Renal cortex interstitium (tissue), 11 donors: ENCODE data around the gene GPRIN1. TPM values are rescaled to one million over a fixed set of nuclear protein-coding genes. Genes with fewer than 3 reads are reported as not detected.
"Not testable (repeated sequence)": the region's sequence is repeated elsewhere in the genome, so short reads cannot be mapped to it uniquely, and the experiment has no call there.

Experiments used
- DNase-seq, 11 donors: peaks; one replicate each; pipeline ENCODE4 v3.0.0-alpha.2; 2013; ENCODE audit warnings: low read depth in 9 of 11, low spot score in 4 of 11; ENCODE audit errors: extremely low read depth in 1 of 11
- polyA plus RNA-seq, 3 donors: library from polyadenylated mRNA; unstranded; fragments of 120-200 nt; gene quantifications; one replicate each; pipeline ENCODE4 v1.2.1, GENCODE V29; 2013; ENCODE audit not compliant: insufficient read length in 3 of 3

The GPRIN1 gene
- polyA plus RNA-seq, 3 donors: 1.4 to 2.3 (median 2.2) TPM

GRCh38 chr5:176608937-176609723, 826 bp downstream of the GPRIN1 start:
- no peak for DNase-seq

- no peak for DNase-seq
These were observed 1.7 kb downstream of the GPRIN1 start for GRCh38 chr5:176608142-176608705.

DNA sequence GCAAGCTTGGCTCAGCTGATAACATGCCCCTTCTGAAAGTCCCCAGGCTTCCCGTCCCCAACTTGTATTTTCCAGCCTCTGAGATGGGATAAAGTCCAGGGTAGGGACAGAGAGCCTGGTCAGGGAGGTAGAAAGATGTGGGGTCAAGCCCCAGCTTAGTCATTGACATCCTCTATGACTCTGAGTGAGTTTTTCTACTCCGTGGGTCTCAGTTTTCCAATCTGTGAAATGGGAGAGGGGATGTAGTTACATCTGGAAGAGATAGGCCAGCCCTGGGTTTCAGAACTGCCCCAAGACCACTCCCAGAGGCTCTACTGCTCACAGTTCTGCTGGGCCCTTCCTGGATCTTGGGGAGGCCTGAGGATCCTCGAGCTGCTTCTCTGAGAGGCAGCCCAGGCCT, 3.1 kb downstream of the GPRIN1 start:
- no peak for DNase-seq

GRCh38 chr5:176606032-176606431, 3.9 kb downstream of the GPRIN1 start:
- no peak for DNase-seq

DNA sequence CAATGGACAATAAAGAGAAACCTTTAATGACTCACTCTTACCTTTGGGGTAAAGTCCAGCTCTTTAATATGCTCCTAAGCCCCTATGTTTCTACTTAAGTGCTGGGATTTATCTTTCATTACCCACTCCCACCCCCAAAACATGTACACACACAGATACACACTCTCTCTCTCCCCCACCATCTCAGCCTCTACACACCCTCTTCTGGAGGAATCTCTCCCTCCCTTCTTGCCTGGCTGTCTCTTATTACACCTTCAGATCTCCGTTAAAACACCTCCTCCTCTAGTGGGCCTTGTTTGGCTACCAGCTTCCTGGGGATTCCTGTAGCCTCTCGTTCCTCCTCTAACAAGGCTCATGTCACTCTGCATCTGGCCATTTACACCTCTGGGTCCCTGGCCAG, 6.9 kb downstream of the GPRIN1 start:
- no peak for DNase-seq

GRCh38 chr5:176601901-176602482, 8.0 kb downstream of the GPRIN1 start:
- DNase-seq: no peak

GRCh38 chr5:176599749-176600430, 10.1 kb downstream of the GPRIN1 start:
- DNase-seq: not testable (repeated sequence)

DNA sequence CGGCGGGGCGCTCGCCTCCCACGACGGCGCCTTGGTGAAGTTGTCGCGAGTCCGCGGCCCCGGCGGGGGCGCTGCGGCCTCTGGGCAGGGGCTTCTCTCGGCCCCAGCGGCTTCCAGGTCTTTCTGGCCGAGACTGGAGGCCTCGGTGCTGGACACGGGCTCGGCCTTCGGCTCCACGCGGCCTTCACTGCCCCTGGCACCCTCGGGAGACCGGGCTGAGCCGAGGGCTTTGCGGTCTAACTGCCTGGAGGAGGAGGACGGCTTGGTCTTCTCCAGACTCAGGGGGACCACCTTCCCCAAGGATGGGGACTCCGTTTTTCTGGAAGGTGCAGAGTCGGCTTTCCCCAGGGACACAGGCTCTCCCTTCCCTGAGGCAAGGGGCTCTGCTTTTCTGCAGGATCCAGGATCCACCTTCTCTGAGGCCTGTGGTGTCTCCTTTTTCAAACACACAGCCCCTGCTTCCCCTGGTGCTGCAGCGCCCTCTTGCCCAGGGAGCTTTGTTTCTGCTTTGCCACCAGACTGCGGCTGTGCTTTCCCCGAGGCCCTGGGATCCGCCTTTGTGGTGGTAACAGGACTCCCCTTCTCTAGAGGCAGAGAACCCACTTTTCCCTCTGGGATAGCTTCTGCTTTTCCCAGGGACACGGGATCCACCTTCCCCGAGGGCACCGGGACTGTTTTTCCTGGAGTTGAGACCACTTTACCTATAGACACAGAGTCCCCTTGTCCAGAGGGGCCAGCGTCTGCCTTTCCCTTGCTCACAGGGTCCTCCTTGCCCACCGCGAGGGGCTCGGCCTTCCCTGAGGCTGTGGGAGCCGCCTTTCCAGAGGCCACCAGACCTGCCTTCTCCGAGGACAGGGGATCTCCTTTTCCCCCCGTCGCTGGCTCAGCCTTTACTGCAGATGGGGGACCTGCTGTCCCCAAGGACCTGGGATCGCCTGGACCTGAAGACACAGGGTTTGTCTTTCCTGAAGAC, 12.3 kb downstream of the GPRIN1 start:
- no peak for DNase-seq

- peak in 6 of 11 donors; percentile 29 to 39 (median 35) for DNase-seq
These were observed 13.1 kb downstream of the GPRIN1 start for GRCh38 chr5:176596689-176597416.

DNA sequence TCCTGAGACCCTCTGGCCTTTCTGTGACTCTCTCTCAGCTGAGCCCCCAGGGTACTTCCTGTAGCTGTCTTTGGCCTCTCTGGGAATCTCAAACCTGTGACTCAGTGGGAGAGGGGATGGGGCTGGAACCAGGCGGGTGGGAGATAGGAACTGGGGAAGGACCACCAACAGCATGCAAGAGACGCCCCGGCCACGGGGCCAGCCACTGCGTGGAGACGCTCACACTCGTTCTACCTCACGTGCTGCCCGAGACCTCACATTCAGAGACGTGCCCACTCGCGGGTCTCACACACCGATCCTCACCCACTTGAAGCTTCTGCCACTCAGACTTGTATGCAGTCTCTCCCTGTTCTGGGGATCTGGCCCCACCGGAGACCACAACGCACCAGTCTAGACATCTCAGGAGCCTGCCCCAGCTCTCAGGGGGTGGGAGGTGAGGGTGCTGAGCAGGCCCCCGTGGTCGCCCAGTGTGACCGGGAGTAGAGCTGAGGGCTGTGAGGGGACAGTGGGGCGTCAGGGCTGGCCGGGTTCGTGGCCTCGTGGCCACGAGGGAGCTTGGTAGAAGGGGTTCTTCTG, 13.8 kb downstream of the GPRIN1 start:
- no peak for DNase-seq

DNA sequence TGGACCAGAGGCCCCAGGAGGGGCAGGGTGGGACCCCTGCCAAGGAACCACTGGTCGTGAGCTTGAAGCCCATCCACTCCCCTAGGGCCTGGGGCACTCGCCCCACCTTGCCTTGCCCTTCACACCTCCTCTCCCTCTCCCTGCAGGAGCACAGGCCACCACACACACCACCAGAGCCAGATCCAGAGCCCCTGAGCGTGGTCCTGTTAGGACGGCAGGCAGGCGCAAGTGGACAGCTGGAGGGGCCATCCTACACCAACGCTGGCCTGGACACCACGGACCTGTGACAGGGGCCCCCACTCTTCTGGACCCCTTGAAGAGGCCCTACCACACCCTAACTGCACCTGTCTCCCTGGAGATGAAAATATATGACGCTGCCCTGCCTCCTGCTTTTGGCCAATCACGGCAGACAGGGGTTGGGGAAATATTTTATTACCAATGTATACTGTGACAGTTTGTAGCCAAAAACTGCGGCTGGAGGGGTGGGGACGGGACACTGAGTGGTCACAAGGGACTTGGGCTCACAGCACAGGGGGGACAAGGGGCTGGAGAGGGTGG, 14.5 kb downstream of the GPRIN1 start:
- DNase-seq: no peak

DNA sequence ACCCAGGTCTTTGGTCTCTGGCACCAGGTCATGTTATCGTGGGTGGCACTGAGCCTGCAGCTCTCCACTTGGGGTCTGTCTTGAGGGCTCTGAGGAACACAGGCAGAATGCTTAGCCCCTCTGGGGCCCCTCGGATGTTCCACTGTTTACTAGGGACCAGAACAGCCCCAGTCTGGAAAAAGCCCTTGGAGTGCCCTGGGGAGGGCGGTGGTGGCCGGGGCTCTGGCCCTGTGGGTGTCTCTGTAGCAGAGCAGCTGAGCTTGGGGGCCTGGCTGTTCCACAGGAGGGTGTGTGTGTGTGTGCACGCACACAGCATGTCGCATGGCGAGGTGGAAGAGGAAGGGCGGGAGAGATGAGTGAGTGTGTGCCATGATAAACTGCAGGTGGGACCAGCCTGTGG, 15.4 kb downstream of the GPRIN1 start:
- no peak for DNase-seq

DNA sequence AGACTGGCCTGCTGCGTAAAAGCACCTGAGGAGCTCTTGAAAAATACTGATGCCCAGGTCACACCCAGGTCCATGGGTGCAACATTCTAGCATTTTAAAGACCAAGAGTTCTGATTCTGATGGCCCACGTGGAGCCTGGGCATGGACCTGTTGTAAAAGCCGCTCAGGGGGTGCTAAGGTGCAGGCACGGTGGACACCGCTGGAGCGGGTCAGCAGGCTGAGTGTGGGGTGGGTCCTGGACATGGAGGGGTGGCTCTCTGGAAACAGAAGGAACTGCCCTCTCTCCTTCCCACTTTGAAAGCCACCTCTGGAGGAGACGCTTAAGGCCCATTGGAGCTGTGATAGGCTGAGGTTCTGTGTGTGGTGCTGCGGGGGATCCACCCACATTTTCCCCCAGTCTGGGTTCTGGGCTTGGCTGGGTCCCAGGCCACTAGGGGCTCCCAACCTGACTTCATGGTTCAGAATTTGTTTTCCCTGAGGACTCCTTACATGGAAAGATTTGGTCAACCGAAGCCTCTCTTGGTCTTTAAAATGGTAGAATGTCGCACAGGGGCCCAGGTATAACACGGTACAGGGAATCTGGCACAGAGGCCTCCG, 16.6 kb downstream of the GPRIN1 start:
- DNase-seq: no peak

- DNase-seq: no peak
These were observed 17.4 kb downstream of the GPRIN1 start for GRCh38 chr5:176592573-176592972.

GRCh38 chr5:176591667-176592066, 18.3 kb downstream of the GPRIN1 start:
- not testable (repeated sequence) for DNase-seq

- no peak for DNase-seq
These were observed 19.8 kb downstream of the GPRIN1 start for GRCh38 chr5:176590035-176590717.
